Adipose tissue (tissue), 3 donors: ENCODE measurements around the gene SEMA6C. TPM values are rescaled to one million over a fixed set of nuclear protein-coding genes. Genes with fewer than 3 reads are reported as not detected.
"Not testable (repeated sequence)": the region's sequence is repeated elsewhere in the genome, so short reads cannot be mapped to it uniquely, and the experiment has no call there.

Experiments used
- H3K27ac ChIP-seq: one replicate; pipeline ENCODE4 v1.5.1; 2013; ENCODE audit warnings: low read depth, low read length
- WGBS, 3 donors: extraction: QIAGEN DNeasy Blood & Tissue Kit; methylation state at CpG; one replicate each; pipeline ENCODE4 v1.1.7; 2013; 5-methylcytosine and 5-hydroxymethylcytosine counted together
- polyA plus RNA-seq, 3 donors: library from polyadenylated mRNA; stranded (reverse); fragments of 200-250 nt; gene quantifications; one replicate each; pipeline ENCODE4 v1.2.3, GENCODE V29; 2013
- donor health status: healthy with polysubstance abuse.
- donor health status: Bipolar disorder and iron deficiency.
- donor health status: healthy.

The SEMA6C gene
- polyA plus RNA-seq, 3 donors = 3.3 to 22.9 (median 6.7) TPM

DNA sequence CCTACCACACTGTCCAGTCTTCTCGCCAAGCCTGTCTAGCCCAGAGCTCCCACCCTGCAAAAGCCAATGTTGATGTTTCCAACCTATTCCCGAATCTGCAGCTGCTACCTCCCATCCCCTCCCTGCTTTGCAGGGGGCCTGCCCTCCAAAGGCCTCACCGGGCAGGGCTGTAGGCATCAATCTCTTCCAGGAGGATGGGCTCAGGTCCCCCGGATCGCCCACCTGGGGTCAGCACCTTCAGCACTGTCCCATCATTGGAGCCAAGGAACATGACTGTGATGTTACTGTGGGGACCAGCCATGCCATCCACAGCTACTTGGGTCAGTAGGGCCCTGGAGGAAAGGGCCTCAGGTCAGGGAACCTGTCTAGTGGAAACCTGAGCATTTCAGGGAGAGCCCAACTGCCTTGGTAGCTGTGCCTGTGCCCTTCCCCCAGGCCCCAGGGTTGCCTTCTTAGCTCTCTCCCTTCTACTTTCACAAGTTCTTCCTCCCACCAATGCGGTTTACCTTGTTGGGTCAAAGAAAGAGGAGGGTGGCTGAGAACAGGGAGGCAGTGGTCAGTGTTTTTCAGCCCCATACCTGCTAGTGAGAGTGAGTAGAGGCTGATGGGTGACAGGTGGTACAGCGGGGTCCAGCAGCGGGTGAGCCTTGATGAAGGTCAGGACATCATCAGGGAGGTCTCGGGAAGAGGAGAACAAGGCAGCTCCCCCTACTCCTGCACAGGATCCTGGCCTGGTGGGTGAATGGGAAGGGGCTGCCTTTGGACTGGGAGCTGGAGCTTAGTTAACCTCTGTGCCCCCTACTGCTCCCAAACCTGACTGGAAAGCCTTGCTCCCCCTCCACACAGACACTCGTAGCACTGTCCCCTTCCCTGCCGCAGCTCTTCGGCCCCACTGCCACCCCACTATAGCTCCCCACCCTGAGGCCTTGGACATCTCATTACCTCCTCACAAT is 10.7 kb downstream of the SEMA6C start:
- no peak overlapping the region for H3K27ac ChIP-seq
- WGBS, 3 donors = 88 to 91% (median 91%) methylated on average over 12 of the region's 12 CpGs

GRCh38 chr1:151134991-151135390 is 11.4 kb downstream of the SEMA6C start:
- WGBS, 3 donors = 92 to 95% (median 94%) methylated on average over 7 of the region's 7 CpGs
- no peak overlapping the region for H3K27ac ChIP-seq

GRCh38 chr1:151134396-151134795 is 12.0 kb downstream of the SEMA6C start:
- H3K27ac ChIP-seq = no peak overlapping the region
- 89 to 90% (median 90%) methylated on average over 3 of the region's 3 CpGs for WGBS, 3 donors

- WGBS, 3 donors = 48 to 71% (median 66%) methylated on average over 49 to 64 of the region's 65 CpGs
- no peak overlapping the region for H3K27ac ChIP-seq
Observed at GRCh38 chr1:151133018-151133806, 13.2 kb downstream of the SEMA6C start.

DNA sequence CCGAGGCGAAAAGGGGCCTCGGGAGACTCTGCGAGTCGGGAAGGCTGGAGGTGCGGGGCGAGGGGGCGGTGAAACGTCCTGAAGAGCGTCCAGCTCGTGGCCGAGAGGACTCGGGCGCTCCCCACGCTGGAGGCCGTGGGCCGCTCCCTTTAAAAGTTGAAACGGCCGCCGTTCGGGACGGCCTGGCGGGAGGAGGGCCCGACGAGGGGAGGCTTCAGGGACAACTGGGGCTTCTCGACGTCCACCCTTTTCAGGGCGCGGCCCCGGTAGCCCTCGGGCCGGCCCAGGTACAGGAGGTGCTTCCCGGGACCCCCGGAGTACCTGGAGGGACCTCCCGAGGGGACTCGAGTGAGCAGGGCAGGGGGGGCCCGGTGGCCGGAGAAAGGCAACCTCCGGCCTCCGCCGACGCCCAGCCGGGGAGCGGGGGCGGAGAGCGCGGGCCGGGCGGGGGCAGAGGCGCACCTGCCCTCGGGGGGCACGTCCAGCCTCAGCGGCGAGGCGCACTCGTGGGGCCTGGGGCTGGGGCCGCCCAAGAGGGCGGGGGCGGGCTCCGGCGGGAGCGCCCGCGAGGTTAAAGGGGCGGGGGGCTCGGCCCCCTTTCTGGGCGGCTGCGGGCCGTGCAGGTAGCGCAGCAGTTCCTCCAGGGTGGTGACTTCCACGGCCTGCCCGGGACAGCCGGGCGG is 14.0 kb downstream of the SEMA6C start:
- no peak overlapping the region for H3K27ac ChIP-seq
- 44 to 62% (median 55%) methylated on average over 49 to 74 of the region's 74 CpGs for WGBS, 3 donors

DNA sequence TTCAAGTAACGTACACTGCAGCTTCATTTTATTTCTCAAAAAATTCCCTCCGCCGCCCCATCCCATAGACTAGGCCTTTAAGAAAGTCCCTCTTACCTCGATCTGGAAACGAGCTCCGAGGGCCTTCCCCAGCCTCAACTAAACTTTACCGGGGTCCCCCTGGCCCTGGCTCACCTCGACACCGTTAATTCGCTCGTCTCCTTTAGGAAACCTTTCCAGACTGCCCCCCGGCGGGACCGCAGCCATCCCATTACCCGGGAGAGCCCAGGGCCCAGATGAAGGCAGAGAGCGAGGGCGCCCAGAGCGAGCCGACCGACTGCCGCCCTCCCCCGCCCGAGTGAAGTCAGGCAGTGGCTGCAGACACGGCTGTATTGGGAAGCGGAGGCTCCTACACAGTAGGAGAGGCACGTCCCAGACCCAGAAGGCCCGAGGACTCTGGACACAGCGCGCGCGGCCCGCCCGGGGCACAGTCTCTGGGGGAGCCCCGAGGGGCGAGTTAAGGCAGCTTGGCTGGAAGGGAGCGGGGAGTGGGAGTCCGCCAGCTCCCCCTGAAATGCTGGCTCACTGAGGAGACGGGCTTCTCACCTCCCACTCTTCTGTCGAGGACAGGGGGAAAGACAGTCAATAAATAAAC is 14.6 kb downstream of the SEMA6C start:
- 33 to 47% (median 38%) methylated on average over 39 of the region's 39 CpGs for WGBS, 3 donors
- H3K27ac ChIP-seq = no peak overlapping the region

DNA sequence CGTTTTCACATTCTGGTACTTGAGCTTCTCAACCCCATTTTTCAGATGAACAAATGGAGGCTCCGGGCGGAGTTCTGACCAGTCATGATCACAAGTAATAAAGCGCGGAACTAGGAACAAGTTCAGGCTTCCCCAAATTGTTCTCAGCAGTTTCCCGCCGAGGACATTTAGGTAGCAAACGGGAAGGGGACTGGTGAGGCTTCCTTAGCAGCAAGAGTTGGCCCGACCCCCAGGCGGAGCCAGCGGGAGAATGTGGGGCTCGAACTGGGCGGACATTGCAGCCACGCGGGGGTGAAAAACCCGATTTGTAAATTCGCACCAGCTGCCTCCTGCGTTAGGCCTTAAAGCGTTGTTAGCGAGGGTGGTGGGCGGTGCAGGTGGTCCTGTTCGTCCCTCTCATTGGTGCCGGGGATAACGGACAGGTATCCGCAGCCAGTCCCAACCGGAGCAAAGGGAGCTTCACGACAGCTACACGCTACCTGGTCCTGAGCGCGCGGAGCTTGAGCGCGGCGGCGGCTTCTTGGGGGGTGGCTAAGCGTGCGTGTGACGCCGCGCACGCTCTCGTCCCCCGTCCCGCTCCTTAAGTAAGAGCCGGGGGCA is 15.3 kb downstream of the SEMA6C start:
- WGBS, 3 donors = 8 to 36% (median 17%) methylated on average over 43 to 45 of the region's 45 CpGs
- H3K27ac ChIP-seq = no peak overlapping the region

- H3K27ac ChIP-seq = no peak overlapping the region
- 78 to 85% (median 80%) methylated on average over 6 of the region's 6 CpGs for WGBS, 3 donors
Observed at GRCh38 chr1:151128800-151129199, 17.6 kb downstream of the SEMA6C start.

GRCh38 chr1:151124763-151125403 is 21.5 kb downstream of the SEMA6C start:
- 56 to 87% (median 84%) methylated on average over 5 of the region's 5 CpGs for WGBS, 3 donors
- H3K27ac ChIP-seq = no peak overlapping the region

DNA sequence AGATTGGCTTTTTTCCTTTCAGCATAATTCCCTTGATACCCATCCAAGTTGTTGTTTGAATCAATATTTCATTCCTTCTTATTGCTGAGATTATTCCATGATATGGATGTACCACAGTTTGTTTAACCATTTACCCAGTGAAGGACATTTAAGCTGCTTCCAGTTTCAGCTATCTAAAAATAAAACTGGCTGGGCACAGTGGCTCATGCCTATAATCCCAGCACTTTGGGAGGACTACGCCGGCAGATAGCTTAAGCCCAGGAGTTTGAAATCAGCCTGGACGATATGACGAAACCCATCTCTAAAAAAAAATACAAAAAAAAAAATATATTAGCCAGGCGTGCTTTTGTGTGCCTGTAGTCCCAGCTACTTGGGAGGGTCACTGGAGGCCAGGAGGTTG is 32.6 kb downstream of the SEMA6C start:
- 72 to 98% (median 95%) methylated on average over 5 of the region's 5 CpGs for WGBS, 3 donors
- H3K27ac ChIP-seq = no peak overlapping the region

- WGBS, 3 donors = 93 to 97% (median 97%) methylated on average over 5 of the region's 5 CpGs
- no peak overlapping the region for H3K27ac ChIP-seq
Observed at GRCh38 chr1:151108331-151108730, 38.1 kb downstream of the SEMA6C start.

GRCh38 chr1:151106894-151107293 is 39.5 kb downstream of the SEMA6C start:
- WGBS, 3 donors = 54 to 67% (median 61%) methylated on average over 2 of the region's 2 CpGs

GRCh38 chr1:151104630-151105029 is 41.8 kb downstream of the SEMA6C start:
- no peak overlapping the region for H3K27ac ChIP-seq

More at GRCh38 chr1:151106894-151107293, 39.5 kb downstream of the SEMA6C start:
- H3K27ac ChIP-seq = no peak overlapping the region

GRCh38 chr1:151098126-151098525 is 48.3 kb downstream of the SEMA6C start:
- WGBS, 3 donors = 85 to 90% (median 89%) methylated on average over 1 of the region's 1 CpG
- H3K27ac ChIP-seq = no peak overlapping the region

GRCh38 chr1:151097426-151097825 is 49.0 kb downstream of the SEMA6C start:
- H3K27ac ChIP-seq = not testable (repeated sequence)
- 88 to 94% (median 88%) methylated on average over 6 of the region's 6 CpGs for WGBS, 3 donors

- WGBS, 3 donors = 67 to 82% (median 74%) methylated on average over 4 of the region's 4 CpGs
- H3K27ac ChIP-seq = no peak overlapping the region
Observed at GRCh38 chr1:151085953-151086559, 60.4 kb downstream of the SEMA6C start.
